K562 (cell line): Measurements from ENCODE around the gene FAM110D. TPM values are rescaled to one million over a fixed set of nuclear protein-coding genes. Genes with fewer than 3 reads are reported as not detected.

ENCODE experiments used
- CEBPG ChIP-seq, 3 experiments: fragments of 200-800 bp in 1 of 3; sonication (Bioruptor generic) in 1 of 3; sonication (generic) in 1 of 3; formaldehyde crosslinking in 1 of 3; IDR thresholded peaks in 2 of 3; conservative IDR thresholded peaks in 1 of 3; 2 replicates each; pipeline versions ENCODE4 v1.6.1 to v1.8.0; 2016 to 2022; ENCODE audit warnings: missing compliant biosample characterization in 2 of 3, missing genetic modification characterization in 2 of 3, mild to moderate bottlenecking in 1 of 3, missing genetic modification reagents in 1 of 3
- EP400 ChIP-seq: fragments of 450-650 bp; IDR thresholded peaks from 2 replicates; pipeline ENCODE4 v1.6.1; 2017; ENCODE audit warnings: antibody characterized with exemption, mild to moderate bottlenecking, moderate library complexity
- GABPB2 ChIP-seq: fragments of 250-450 bp; sonication (Bioruptor Pico); conservative IDR thresholded peaks from 2 replicates; pipeline ENCODE4 v1.5.1; 2021; ENCODE audit warnings: mild to moderate bottlenecking
- KDM4B ChIP-seq, 2 experiments: fragments of 450-650 bp in 1 of 2; sonication (generic) in 1 of 2; IDR thresholded peaks; 2 replicates each; pipeline ENCODE4 v1.6.1; 2016 to 2017; ENCODE audit warnings: borderline replicate concordance in 2 of 2, antibody characterized with exemption in 1 of 2, low read depth in 1 of 2, mild to moderate bottlenecking in 1 of 2
- MAFG ChIP-seq: fragments of 450-650 bp; conservative IDR thresholded peaks from 2 replicates; pipeline ENCODE4 v1.6.1; 2016; ENCODE audit warnings: missing genetic modification characterization, missing compliant biosample characterization
- MEF2A ChIP-seq: IDR thresholded peaks from 2 replicates; pipeline ENCODE4 v1.6.1; 2011; ENCODE audit warnings: low read depth, mild to moderate bottlenecking, low read length, moderate library complexity; ENCODE audit not compliant: control insufficient read depth
- POU5F1 ChIP-seq: fragments of 150-350 bp; IDR thresholded peaks from 2 replicates; pipeline ENCODE4 v1.6.1; 2014; ENCODE audit warnings: borderline replicate concordance, low read length, low read depth, mild to moderate bottlenecking; ENCODE audit not compliant: partially characterized antibody
- SMARCB1 ChIP-seq: IDR thresholded peaks from 2 replicates; pipeline ENCODE4 v1.6.1; 2011; ENCODE audit warnings: improper control_type of control experiment, low read depth; ENCODE audit not compliant: insufficient read length
- TBL1XR1 ChIP-seq, 2 experiments: IDR thresholded peaks; 2 replicates each; pipeline ENCODE4 v1.6.1; 2012; ENCODE audit warnings: improper control_type of control experiment in 2 of 2, low read length in 2 of 2, mild to moderate bottlenecking in 1 of 2
- TEAD2 ChIP-seq: fragments of 450-650 bp; IDR thresholded peaks from 2 replicates; pipeline ENCODE4 v1.6.1; 2016; ENCODE audit warnings: missing genetic modification characterization, control low read depth, missing compliant biosample characterization
- THRAP3 ChIP-seq: fragments of 450-650 bp; IDR thresholded peaks from 2 replicates; pipeline ENCODE4 v1.6.1; 2016; ENCODE audit warnings: mild to moderate bottlenecking, inconsistent platforms, borderline replicate concordance
- XRCC3 ChIP-seq: fragments of 450-650 bp; IDR thresholded peaks from 2 replicates; pipeline ENCODE4 v1.6.1; 2017; ENCODE audit warnings: mild to moderate bottlenecking, moderate library complexity
- ZC3H11A ChIP-seq: IDR thresholded peaks from 2 replicates; pipeline ENCODE4 v1.6.1; 2012; ENCODE audit warnings: low read depth, low read length, improper control_type of control experiment
- ZEB2 ChIP-seq: fragments of 450-650 bp; IDR thresholded peaks from 2 replicates; pipeline ENCODE4 v1.6.1; 2016
- ZNF217 ChIP-seq: sonication (generic); formaldehyde crosslinking; IDR thresholded peaks from 2 replicates; pipeline ENCODE4 v1.8.0; 2022; ENCODE audit warnings: mild to moderate bottlenecking, missing genetic modification reagents
- ZNF431 ChIP-seq: sonication (generic); formaldehyde crosslinking; IDR thresholded peaks from 2 replicates; pipeline ENCODE4 v1.8.0; 2022; ENCODE audit warnings: mild to moderate bottlenecking, missing genetic modification reagents
- ZNF561 ChIP-seq: fragments of 450-650 bp; formaldehyde crosslinking; conservative IDR thresholded peaks from 2 replicates; pipeline ENCODE4 v1.4.0; 2020; ENCODE audit warnings: mild to moderate bottlenecking, moderate library complexity
- ZNF57 ChIP-seq: fragments of 450-650 bp; formaldehyde crosslinking; IDR thresholded peaks from 2 replicates; pipeline ENCODE4 v1.4.0; 2020; ENCODE audit warnings: mild to moderate bottlenecking, moderate library complexity
- ZNF830 ChIP-seq: fragments of 250-450 bp; sonication (Bioruptor Pico); IDR thresholded peaks from 2 replicates; pipeline ENCODE4 v1.5.0; 2021; ENCODE audit warnings: mild to moderate bottlenecking
- polyA plus RNA-seq, 8 experiments: library from polyadenylated mRNA; depleted of rRNA in 4 of 8; stranded (reverse) in 5 of 8; unstranded in 3 of 8; fragments of >200 nt; fragmentation: Nextera tagmentation in 2 of 8; fragmentation: Illumina TruSeq in 1 of 8; extraction: Ambion mirVana in 2 of 8; extraction: Trizol in 1 of 8; gene quantifications; 2 replicates each; pipeline versions ENCODE4 v1.2.1 to v1.2.3, GENCODE V29; 2011 to 2014; ENCODE audit warnings: inconsistent platforms in 1 of 8, missing spikeins in 1 of 8
- total RNA-seq, 7 experiments: library from RNA; depleted of rRNA in 6 of 7; stranded (reverse); fragments of >200 nt in 6 of 7; fragmentation: Illumina TruSeq in 2 of 7; extraction: Trizol in 2 of 7; gene quantifications; 2 replicates each; pipeline versions ENCODE4 v1.2.1 to v1.2.3, GENCODE V29; 2011 to 2021; ENCODE audit warnings: low replicate concordance in 1 of 7
- TF ChIP-seq, protein P1 (sequence below): fragments of 450-650 bp; IDR thresholded peaks from 2 replicates; pipeline ENCODE4 v1.6.1; 2016
- TF ChIP-seq, protein P2 (sequence below), 3 experiments: fragments of 200-800 bp in 1 of 3; fragments of 250-450 bp in 1 of 3; fragments of 450-650 bp in 1 of 3; sonication (Bioruptor Pico) in 1 of 3; sonication (Bioruptor generic) in 1 of 3; formaldehyde crosslinking in 1 of 3; IDR thresholded peaks; 2 replicates each; pipeline versions ENCODE4 v1.6.1 to v1.8.0; 2016 to 2022; ENCODE audit warnings: mild to moderate bottlenecking in 2 of 3, missing genetic modification characterization in 2 of 3, missing compliant biosample characterization in 1 of 3, moderate library complexity in 1 of 3
- TF ChIP-seq, protein P3 (sequence below): sonication (generic); formaldehyde crosslinking; IDR thresholded peaks from 2 replicates; pipeline ENCODE4 v1.8.1; 2023; ENCODE audit warnings: mild to moderate bottlenecking, missing genetic modification reagents, moderate library complexity

FAM110D gene
- total and polyA plus RNA-seq, 9 of the 15 experiments (the other 6 are each of a cell fraction or from before 2014, with no cell fraction given) = 0.04 to 1.1 (median 0.33) TPM

DNA sequence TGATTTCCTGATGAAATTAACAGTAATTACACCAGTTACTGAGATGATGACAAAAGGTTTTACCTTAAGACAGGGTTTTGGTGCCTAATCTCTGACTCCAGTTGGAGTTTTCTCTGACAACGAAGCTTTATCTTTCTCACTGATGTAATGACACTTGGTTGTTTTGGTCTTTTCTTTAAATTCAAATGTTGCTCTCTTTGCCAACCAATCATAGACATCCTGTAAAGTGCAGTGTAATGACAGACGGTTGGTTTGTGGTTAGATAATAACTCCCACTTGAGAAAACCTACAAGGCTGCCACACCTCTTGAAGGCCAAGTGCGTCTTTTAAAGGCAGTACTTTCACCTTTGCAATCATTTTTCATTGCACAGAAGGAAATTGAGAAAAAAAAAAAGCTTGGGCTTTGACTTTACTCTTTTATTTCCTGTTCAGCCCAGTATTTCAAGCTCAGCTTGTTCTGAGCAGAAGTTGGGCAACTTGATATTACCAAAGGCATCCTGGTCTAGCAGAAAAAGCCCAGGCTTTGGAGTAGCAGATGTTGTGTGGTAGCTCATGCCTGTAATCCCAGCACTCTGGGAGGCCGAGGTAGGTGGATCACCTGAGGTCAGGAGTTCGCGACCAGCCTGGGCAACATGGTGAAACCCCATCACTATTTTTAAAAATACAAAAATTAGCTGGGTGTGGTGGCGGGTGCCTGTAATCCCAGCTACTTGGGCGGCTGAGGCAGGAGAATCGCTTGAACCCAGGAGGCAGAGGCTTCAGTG is 32.4 kb upstream of the FAM110D start (continued):
- TF ChIP-seq CEBPG (CRISPR knock-in tag; IDR thresholded peaks at IDR 0.05) = peak; percentile 89
- peak; percentile 81 to 95 for TF ChIP-seq CEBPG (tag; conservative IDR thresholded peaks at IDR 0.05 in 1 of 2, IDR thresholded peaks at IDR 0.05 in 1 of 2)
- TF ChIP-seq TEAD2 = no peak
- TF ChIP-seq ZNF57 (CRISPR knock-in tag) = no peak
- TF ChIP-seq MEF2A = no peak
- TF ChIP-seq, protein P1, sequence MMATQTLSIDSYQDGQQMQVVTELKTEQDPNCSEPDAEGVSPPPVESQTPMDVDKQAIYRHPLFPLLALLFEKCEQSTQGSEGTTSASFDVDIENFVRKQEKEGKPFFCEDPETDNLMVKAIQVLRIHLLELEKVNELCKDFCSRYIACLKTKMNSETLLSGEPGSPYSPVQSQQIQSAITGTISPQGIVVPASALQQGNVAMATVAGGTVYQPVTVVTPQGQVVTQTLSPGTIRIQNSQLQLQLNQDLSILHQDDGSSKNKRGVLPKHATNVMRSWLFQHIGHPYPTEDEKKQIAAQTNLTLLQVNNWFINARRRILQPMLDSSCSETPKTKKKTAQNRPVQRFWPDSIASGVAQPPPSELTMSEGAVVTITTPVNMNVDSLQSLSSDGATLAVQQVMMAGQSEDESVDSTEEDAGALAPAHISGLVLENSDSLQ = peak; percentile 93
- no peak for TF ChIP-seq GABPB2
- no peak for TF ChIP-seq ZNF830
- TF ChIP-seq ZNF561 (CRISPR knock-in tag) = peak; percentile 49; the same call in 1 of the 2 replicates
- TF ChIP-seq XRCC3 = no peak
- peak; percentile 91 for TF ChIP-seq MAFG
- TF ChIP-seq, protein P2, sequence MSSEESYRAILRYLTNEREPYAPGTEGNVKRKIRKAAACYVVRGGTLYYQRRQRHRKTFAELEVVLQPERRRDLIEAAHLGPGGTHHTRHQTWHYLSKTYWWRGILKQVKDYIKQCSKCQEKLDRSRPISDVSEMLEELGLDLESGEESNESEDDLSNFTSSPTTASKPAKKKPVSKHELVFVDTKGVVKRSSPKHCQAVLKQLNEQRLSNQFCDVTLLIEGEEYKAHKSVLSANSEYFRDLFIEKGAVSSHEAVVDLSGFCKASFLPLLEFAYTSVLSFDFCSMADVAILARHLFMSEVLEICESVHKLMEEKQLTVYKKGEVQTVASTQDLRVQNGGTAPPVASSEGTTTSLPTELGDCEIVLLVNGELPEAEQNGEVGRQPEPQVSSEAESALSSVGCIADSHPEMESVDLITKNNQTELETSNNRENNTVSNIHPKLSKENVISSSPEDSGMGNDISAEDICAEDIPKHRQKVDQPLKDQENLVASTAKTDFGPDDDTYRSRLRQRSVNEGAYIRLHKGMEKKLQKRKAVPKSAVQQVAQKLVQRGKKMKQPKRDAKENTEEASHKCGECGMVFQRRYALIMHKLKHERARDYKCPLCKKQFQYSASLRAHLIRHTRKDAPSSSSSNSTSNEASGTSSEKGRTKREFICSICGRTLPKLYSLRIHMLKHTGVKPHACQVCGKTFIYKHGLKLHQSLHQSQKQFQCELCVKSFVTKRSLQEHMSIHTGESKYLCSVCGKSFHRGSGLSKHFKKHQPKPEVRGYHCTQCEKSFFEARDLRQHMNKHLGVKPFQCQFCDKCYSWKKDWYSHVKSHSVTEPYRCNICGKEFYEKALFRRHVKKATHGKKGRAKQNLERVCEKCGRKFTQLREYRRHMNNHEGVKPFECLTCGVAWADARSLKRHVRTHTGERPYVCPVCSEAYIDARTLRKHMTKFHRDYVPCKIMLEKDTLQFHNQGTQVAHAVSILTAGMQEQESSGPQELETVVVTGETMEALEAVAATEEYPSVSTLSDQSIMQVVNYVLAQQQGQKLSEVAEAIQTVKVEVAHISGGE (CRISPR knock-in tag; IDR thresholded peaks at IDR 0.05) = peak in 1 of 3 experiments; percentile 74; a peak in 2 of 6 replicates
- peak; percentile 69; the same call in 1 of the 2 replicates for TF ChIP-seq ZNF431
- TF ChIP-seq ZNF217 = no peak
- TF ChIP-seq THRAP3 = no peak
- no peak for TF ChIP-seq SMARCB1
- TF ChIP-seq, protein P3, sequence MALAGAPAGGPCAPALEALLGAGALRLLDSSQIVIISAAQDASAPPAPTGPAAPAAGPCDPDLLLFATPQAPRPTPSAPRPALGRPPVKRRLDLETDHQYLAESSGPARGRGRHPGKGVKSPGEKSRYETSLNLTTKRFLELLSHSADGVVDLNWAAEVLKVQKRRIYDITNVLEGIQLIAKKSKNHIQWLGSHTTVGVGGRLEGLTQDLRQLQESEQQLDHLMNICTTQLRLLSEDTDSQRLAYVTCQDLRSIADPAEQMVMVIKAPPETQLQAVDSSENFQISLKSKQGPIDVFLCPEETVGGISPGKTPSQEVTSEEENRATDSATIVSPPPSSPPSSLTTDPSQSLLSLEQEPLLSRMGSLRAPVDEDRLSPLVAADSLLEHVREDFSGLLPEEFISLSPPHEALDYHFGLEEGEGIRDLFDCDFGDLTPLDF (CRISPR knock-in tag) = no peak; the same call in 1 of the 2 replicates
- TF ChIP-seq ZC3H11A = no peak
- peak in 1 of 2 experiments; percentile 97; a peak in 3 of 4 replicates for TF ChIP-seq TBL1XR1 (IDR thresholded peaks at IDR 0.05; ENCODE audit: low read length in 2 of 2)
- no peak for TF ChIP-seq KDM4B (IDR thresholded peaks at IDR 0.05; ENCODE audit: borderline replicate concordance in 2 of 2, low read depth in 1 of 2)
- TF ChIP-seq EP400 = peak; percentile 98
- peak; percentile 97 for TF ChIP-seq ZEB2
- no peak for TF ChIP-seq POU5F1
